ENCODE data around the gene BMP7. TPM values are rescaled to one million over a fixed set of nuclear protein-coding genes. Genes with fewer than 3 reads are reported as not detected.

Gene BMP7
- total and polyA plus RNA-seq, 12 donors, result 0.74 to 6.7 (median 2.2) TPM; not detected in 3

GRCh38 chr20:57164872-57165271 is 101.6 kb downstream of the BMP7 start:
- WGBS, 4 donors, result 73 to 84% (median 76%) methylated on average over 7 of the region's 7 CpGs
- H3K4me3 ChIP-seq, result no peak overlapping the region
- DNase-seq, result no peak
- TF ChIP-seq, protein P1, sequence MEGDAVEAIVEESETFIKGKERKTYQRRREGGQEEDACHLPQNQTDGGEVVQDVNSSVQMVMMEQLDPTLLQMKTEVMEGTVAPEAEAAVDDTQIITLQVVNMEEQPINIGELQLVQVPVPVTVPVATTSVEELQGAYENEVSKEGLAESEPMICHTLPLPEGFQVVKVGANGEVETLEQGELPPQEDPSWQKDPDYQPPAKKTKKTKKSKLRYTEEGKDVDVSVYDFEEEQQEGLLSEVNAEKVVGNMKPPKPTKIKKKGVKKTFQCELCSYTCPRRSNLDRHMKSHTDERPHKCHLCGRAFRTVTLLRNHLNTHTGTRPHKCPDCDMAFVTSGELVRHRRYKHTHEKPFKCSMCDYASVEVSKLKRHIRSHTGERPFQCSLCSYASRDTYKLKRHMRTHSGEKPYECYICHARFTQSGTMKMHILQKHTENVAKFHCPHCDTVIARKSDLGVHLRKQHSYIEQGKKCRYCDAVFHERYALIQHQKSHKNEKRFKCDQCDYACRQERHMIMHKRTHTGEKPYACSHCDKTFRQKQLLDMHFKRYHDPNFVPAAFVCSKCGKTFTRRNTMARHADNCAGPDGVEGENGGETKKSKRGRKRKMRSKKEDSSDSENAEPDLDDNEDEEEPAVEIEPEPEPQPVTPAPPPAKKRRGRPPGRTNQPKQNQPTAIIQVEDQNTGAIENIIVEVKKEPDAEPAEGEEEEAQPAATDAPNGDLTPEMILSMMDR (IDR thresholded peaks at IDR 0.05), result no peak
- TF ChIP-seq POLR2A (IDR thresholded peaks at IDR 0.05), result no peak
- no peaks in the 10 kb centered on the region for H3K9me3 ChIP-seq (replicated peaks in 1 of 3)
- no peak overlapping the region for H3K27ac ChIP-seq
- no peaks in the 10 kb centered on the region for H3K36me3 ChIP-seq (replicated peaks in 1 of 2)
- H3K4me1 ChIP-seq (replicated peaks in 1 of 2), result no peaks in the 10 kb centered on the region
- intact Hi-C loops (cut with DNase I), result no loop called here
- no peaks in the 10 kb centered on the region for H3K27me3 ChIP-seq

- no peak for DNase-seq
- no peaks in the 10 kb centered on the region for H3K27me3 ChIP-seq
- H3K9me3 ChIP-seq (replicated peaks in 1 of 3), result no peaks in the 10 kb centered on the region
- TF ChIP-seq POLR2A (IDR thresholded peaks at IDR 0.05), result no peak
- TF ChIP-seq, protein P1 (IDR thresholded peaks at IDR 0.05), result no peak
- no peaks in the 10 kb centered on the region for H3K36me3 ChIP-seq (replicated peaks in 1 of 2)
- no peak overlapping the region for H3K27ac ChIP-seq
- H3K4me3 ChIP-seq, result no peak overlapping the region
- WGBS, 4 donors, result 57 to 73% (median 69%) methylated on average over 2 of the region's 2 CpGs
- intact Hi-C loops (cut with DNase I), result no loop called here
- no peaks in the 10 kb centered on the region for H3K4me1 ChIP-seq (replicated peaks in 1 of 2)
Measured at GRCh38 chr20:57163041-57163440, 103.4 kb downstream of the BMP7 start.

GRCh38 chr20:57162362-57162652 is 104.1 kb downstream of the BMP7 start:
- WGBS, 4 donors, result 50 to 75% (median 59%) methylated on average over 1 to 5 of the region's 5 CpGs
- no peaks in the 10 kb centered on the region for H3K9me3 ChIP-seq (replicated peaks in 1 of 3)
- H3K4me3 ChIP-seq, result no peak overlapping the region
- DNase-seq, result no peak
- no peaks in the 10 kb centered on the region for H3K27me3 ChIP-seq
- intact Hi-C loops (cut with DNase I), result no loop called here
- H3K36me3 ChIP-seq (replicated peaks in 1 of 2), result no peaks in the 10 kb centered on the region
- H3K27ac ChIP-seq, result no peak overlapping the region
- H3K4me1 ChIP-seq (replicated peaks in 1 of 2), result no peaks in the 10 kb centered on the region
- TF ChIP-seq POLR2A (IDR thresholded peaks at IDR 0.05), result no peak
- TF ChIP-seq, protein P1 (IDR thresholded peaks at IDR 0.05), result no peak

GRCh38 chr20:57161478-57162361 is 104.7 kb downstream of the BMP7 start:
- Histone ChIP-seq H3K4me3 (no peak overlapping the region), H3K27ac (no peak overlapping the region), H3K36me3 (replicated peaks in 1 of 2) (no peaks in the 10 kb centered on the region), H3K27me3 (no peaks in the 10 kb centered on the region), H3K4me1 (replicated peaks in 1 of 2) (no peaks in the 10 kb centered on the region), H3K9me3 (replicated peaks in 1 of 3) (no peaks in the 10 kb centered on the region)
- DNase-seq, result no peak
- intact Hi-C loops (cut with DNase I), result no loop called here
- no peak for TF ChIP-seq POLR2A (IDR thresholded peaks at IDR 0.05)
- TF ChIP-seq, protein P1 (IDR thresholded peaks at IDR 0.05), result no peak
- WGBS, 4 donors, result 81 to 90% (median 82%) methylated on average over 24 to 25 of the region's 25 CpGs

Data from adrenal gland (tissue), 12 donors.